GM19397 (cell line): ENCODE results near the gene MIER2.
"Not testable (repeated sequence)": the region's sequence is repeated elsewhere in the genome, so short reads cannot be mapped to it uniquely, and the experiment has no call there.

Experiments used
- ATAC-seq: cut with Tn5 transposase; IDR thresholded peaks from one replicate; pipeline ENCODE4 v1.9.1; 2021; ENCODE audit warnings: mild to moderate bottlenecking, moderate library complexity; ENCODE audit not compliant: unreplicated experiment

The MIER2 gene

GRCh38 chr19:291006-291521 is 53.5 kb downstream of the MIER2 start, which contains the start of gene PLPP2:
Gene PLPP2, minus strand, starts transcription at chr19:291403. Its CDS starts 67 bp downstream, at chr19:291336.
- ATAC-seq, result no peak

DNA sequence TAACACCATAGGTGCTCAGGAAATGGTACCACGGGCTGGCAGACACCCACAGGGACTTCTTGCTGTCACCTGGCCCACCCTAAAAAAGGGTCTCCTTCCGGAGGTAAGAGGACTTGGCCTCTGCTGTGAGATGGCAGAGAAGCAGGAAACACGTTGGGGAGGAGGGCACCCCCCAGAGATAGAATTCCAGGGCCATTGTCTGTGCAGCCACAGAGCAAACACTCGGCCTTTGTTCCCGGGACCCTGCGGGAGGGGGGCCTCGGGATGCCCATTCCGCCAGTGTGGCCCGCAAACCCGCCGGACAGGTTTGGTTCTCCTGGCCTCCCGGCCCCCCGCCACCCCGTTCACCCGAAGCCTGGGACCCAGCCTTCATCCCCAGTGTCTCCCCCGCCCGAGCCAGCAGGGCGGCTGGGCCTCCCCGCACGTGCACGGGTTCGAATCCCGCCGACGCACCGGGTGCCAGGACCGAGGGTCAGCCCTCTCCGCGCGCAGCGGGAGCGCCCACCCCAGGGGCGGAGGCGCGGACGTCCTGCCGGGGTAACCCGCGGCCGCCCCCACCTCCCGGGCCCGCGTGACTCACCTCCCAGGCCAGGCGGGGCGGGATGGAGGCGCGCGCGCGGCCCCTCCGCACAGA is 54.1 kb downstream of the MIER2 start:
- no peak for ATAC-seq

GRCh38 chr19:289651-290371 is 54.8 kb downstream of the MIER2 start:
- ATAC-seq, result no peak

- no peak for ATAC-seq
Measured at GRCh38 chr19:288911-289310, 55.7 kb downstream of the MIER2 start.

DNA sequence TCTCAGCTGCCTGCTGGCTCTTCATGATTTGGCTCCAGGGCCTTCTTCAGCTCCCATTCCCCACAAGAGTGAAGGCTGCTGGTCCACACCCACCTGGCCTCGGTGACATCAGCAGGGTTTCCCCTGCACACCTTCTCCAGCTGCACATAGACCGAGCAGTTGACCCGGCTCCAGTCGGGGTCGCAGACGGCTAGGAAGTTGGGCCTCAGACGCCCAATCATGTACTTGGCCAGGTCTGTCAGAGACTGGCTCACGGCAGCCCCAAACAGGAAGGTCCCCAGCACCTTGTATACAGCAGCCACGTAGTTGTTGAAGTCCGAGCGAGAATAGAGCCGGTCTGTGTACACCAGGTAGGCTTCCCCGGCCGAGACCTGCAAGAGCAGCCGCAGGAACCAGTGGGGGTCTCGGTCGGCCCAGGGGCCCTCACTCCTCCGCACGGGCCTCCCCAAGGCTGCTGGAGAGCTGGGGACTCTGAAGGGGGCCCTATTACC is 57.2 kb downstream of the MIER2 start:
- ATAC-seq, result no peak

DNA sequence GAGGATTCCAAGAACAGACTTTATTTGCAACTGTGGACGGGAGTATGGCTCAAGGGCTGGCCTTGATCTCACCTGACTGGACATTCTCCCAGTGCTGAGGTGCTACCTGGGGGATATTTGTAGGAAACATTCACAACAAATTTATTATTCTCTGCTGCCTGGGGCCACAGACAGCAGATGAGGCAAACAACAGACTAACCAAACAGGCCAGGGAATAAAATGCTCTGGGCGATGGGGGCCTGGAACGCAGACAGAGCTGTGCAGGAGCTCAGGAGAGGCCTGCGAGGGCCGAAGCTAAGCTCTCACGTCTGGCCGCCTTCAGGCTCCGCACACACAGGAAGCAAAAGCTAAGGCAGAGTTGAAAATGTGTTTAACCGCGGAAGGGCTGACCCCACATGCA is 61.2 kb downstream of the MIER2 start:
- ATAC-seq, result no peak

DNA sequence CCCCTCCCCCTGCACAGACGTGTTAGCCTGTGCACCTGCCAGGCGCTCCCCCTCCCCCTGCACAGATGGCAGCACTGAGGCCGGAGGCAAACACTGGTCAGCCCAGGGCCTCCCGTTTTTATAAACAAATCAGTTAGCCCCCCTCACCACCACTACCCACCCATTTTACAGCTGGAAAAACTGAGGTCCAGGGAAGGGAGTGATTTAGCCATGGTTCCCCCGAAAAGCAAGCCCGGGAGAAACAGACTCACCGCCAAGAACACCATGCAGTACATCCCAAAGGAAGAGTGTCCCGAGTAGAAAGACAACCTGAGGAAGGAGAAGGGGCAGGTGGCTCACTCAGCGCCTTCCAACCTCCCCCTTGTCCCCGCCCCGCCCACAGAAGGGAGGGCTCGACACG is 62.1 kb downstream of the MIER2 start:
- no peak for ATAC-seq

- no peak for ATAC-seq
Measured at GRCh38 chr19:281992-282391, 62.6 kb downstream of the MIER2 start.

DNA sequence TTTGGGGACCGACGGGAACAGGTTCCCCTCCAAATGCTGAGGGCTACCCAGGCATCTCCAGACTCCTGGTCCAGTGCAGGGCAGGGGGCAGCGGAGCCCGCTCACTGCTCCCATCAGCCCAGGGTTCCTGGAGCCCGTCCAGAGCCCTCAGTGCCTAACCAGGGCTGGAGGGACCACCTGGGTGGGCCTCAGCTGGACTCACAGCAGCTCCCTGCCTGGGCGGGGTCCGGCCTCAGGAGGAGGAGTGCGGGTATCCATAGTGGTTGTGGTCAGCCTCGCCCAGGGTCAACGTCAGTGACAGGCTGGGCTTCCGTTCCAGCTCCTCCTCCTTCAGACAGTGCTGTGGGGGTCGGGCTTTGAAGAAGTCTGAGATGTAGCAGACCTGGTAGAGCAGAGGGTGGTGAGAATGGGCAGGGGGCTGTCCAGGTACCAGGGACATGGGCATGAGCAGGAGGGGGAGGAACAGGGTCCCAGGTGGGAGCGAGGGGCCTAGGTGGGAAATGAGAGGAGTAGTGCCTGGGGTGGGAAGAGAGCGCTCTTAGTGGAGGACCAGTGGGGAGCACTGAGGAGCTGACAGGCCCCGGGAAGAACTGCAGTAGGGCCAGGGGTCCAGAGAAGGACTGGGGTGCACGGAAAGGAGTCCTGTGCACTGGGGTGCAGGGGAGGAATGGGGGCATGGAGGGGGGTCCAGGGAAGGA is 63.3 kb downstream of the MIER2 start:
- ATAC-seq, result no peak

GRCh38 chr19:280541-281009 is 64.0 kb downstream of the MIER2 start:
- ATAC-seq, result no peak

DNA sequence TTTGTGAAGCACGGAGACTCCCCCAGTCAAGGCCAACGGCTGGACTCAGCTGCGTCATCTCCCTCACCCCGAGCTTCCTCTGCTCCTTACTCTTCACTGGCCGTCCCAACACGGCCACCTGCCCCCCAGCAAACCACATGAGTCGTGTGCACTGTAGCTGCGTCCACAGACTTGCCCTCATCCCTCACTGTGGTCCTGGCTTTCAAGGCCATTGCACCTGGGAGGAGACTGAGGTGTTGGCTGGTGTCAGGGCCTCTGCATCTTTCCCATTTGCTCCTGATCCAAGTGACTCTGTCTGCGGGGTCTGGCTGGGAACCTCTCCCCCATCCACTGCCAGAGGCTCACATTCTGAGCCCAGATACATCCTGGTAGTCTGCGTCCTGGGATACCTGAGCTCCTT is 64.9 kb downstream of the MIER2 start:
- no peak for ATAC-seq

DNA sequence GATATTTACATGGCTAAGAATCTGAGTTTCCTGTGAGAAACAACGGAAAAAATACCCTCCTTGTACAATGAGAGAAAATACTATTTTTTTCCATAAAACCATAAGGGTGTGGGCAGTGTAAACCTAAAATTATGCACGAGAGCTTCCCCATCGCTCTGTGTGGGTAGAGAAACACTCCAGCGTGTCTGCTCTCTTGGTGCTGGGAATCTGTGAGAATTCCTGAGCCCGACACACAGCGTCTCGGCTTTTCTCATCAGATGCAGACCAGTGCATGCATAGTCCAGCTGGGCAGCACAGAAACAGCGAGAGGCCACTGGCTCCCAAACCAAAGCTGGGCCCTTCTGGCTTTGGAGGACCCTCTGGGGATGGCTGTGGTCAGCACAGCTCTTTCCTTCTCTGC is 65.4 kb downstream of the MIER2 start:
- no peak for ATAC-seq

GRCh38 chr19:277581-278165 is 66.9 kb downstream of the MIER2 start:
- no peak for ATAC-seq

DNA sequence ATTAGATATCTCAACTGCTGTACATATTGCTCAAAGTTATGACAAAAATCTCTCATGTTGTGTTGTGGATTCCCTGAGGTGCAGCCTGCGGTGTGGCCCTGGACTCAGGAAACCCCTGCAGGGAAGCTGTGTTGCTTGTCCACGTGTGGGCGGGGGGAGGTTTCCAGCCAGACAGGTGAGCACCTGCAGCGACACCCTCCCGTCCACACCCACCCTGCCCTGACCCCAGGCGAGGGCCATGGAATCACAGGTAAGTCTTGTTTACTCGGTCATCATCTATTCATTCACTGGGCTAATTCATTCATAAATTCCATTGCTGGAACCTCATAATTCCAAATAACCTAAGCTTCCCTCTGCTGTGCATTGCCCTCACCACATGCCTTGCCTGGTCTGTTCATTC is 67.5 kb downstream of the MIER2 start:
- no peak for ATAC-seq

GRCh38 chr19:275958-276646 is 68.5 kb downstream of the MIER2 start:
- no peak for ATAC-seq

DNA sequence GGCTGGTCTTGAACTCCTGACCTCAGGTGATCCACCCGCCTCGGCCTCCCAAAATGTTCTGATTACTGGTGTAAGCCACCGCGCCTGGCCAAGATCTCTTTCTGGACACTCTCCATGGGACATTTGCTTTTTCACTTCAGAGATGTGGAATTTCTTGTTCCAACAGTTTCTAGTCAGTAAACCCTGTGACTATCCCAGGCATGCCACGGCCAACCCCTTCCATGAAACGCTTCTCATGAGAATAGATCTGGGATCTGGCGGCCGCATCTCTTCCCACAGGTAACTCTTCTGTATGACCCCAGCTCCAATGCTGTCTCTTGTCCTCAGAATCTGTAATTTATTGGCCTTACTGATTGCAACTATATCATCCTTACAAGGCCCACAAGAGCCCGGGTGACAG is 69.6 kb downstream of the MIER2 start:
- no peak for ATAC-seq

DNA sequence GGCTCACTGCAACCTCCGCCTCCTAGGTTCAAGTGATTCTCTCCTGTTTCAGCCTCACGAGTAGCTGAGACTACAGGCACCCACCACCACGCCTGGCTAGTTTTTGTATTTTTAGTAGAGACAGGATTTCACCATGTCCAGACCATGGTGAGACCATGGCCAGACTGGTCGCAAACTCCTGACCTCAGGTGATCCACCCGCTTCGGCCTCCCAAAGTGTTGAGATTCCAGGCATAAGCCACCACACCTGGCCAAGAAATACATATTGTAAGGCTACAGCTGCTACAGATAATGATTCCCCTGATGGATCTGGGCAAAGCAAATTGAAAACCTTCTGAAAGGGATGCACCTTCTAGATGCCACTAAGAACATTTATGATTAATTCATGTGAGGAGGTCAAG is 71.2 kb downstream of the MIER2 start:
- ATAC-seq, result no peak

- ATAC-seq, result no peak
Measured at GRCh38 chr19:271856-272255, 72.7 kb downstream of the MIER2 start.

DNA sequence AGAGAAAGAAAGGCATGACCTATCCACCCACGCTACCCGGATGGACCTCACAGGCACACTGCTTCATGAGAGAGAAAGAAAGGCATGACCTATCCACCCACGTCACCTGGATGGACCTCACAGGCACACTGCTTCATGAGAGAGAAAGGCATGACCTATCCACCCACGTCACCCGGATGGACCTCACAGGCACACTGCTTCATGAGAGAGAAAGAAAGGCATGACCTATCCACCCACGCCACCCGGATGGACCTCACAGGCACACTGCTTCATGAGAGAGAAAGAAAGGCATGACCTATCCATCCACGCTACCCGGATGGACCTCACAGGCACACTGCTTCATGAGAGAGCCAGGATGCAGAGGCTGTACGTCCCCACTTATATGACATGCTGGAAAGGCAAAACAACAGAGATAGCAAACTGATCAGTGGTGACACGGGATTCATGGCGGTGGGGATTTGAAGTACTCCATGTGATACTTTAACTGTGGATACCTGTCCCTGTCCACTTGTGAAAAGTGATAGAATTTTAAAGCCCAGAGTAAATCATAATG is 73.8 kb downstream of the MIER2 start:
- not testable (repeated sequence) for ATAC-seq

- no peak for ATAC-seq
Measured at GRCh38 chr19:269241-269640, 75.4 kb downstream of the MIER2 start.
